SK-N-SH (cell line): ENCODE data around the gene FCSK. TPM values are rescaled to one million over a fixed set of nuclear protein-coding genes. Genes with fewer than 3 reads are reported as not detected.

Experiments used
- CTCF ChIA-PET: fragments of 300-600, 350-600 bp; formaldehyde crosslinking; extraction: SDS; loops from one replicate; lab custom pipeline; 2021; lab: Yijun Ruan, JAX
- POLR2A ChIA-PET: fragments of 350-600 bp; sonication (Branson Sonifier 250); formaldehyde crosslinking; extraction: SDS; loops from one replicate; lab custom pipeline; 2020; ENCODE audit warnings: antibody characterized with exemption, inconsistent platforms; lab: Yijun Ruan, JAX
- DNase-seq: peaks from one replicate; pipeline ENCODE4 v3.0.0; 2012
- H2AFZ ChIP-seq: fragments of 200-600 bp; sonication (generic); 2 replicates; pipeline ENCODE4 v1.8.1; 2016; ENCODE audit warnings: antibody characterized with exemption, mild to moderate bottlenecking, low read depth
- H3F3A ChIP-seq: fragments of 200-600 bp; sonication (generic); replicated peaks from 2 replicates; pipeline ENCODE3; 2016; ENCODE audit warnings: antibody characterized with exemption, mild to moderate bottlenecking; ENCODE audit not compliant: insufficient read depth
- H3K27ac ChIP-seq, 2 experiments: fragments of 200-500 bp in 1 of 2; fragments of 200-600 bp in 1 of 2; sonication (Bioruptor generic) in 1 of 2; sonication (generic), shearing (Covaris generic) in 1 of 2; 2 replicates each; pipeline versions ENCODE4 v1.5.1 to v1.6.1; 2014 to 2016; ENCODE audit warnings: low read depth in 2 of 2, inconsistent platforms in 1 of 2, low read length in 1 of 2, mild to moderate bottlenecking in 1 of 2, mixed read lengths in 1 of 2
- H3K27me3 ChIP-seq: fragments of 200-600 bp; sonication (generic), shearing (Covaris generic); 2 replicates; pipeline ENCODE4 v1.6.1; 2016; ENCODE audit warnings: mixed run types; ENCODE audit not compliant: insufficient read depth
- H3K36me3 ChIP-seq, 2 experiments: fragments of 200-500 bp in 1 of 2; fragments of 200-600 bp in 1 of 2; sonication (Bioruptor generic) in 1 of 2; sonication (generic) in 1 of 2; replicated peaks in 1 of 2; 2 replicates each; pipeline versions ENCODE3 to v1.5.1; 2014 to 2016; ENCODE audit warnings: low read length in 1 of 2, mild to moderate bottlenecking in 1 of 2; ENCODE audit not compliant: insufficient read depth in 2 of 2, control insufficient read depth in 1 of 2
- H3K4me1 ChIP-seq, 2 experiments: fragments of 200-500 bp in 1 of 2; fragments of 200-600 bp in 1 of 2; sonication (Bioruptor generic) in 1 of 2; sonication (generic), shearing (Covaris generic) in 1 of 2; 2 replicates each; pipeline versions ENCODE4 v1.5.1 to v1.6.1; 2014 to 2016; ENCODE audit warnings: low read depth in 1 of 2, low read length in 1 of 2, mixed run types in 1 of 2; ENCODE audit not compliant: insufficient read depth in 2 of 2, control insufficient read depth in 1 of 2
- H3K4me2 ChIP-seq: fragments of 200-600 bp; sonication (generic), shearing (Covaris generic); 2 replicates; pipeline ENCODE4 v1.6.1; 2017; ENCODE audit warnings: mixed run types
- H3K4me3 ChIP-seq, 2 experiments: fragments of 200-500 bp in 1 of 2; fragments of 200-600 bp in 1 of 2; sonication (Bioruptor generic) in 1 of 2; sonication (generic), shearing (Covaris generic) in 1 of 2; 2 replicates each; pipeline versions ENCODE4 v1.5.1 to v1.8.1; 2014 to 2016; ENCODE audit warnings: low read depth in 2 of 2, inconsistent platforms in 1 of 2, low read length in 1 of 2, mild to moderate bottlenecking in 1 of 2, mixed read lengths in 1 of 2, moderate library complexity in 1 of 2
- H3K79me2 ChIP-seq: fragments of 200-600 bp; sonication (generic); 2 replicates; pipeline ENCODE4 v1.8.1; 2017; ENCODE audit warnings: mild to moderate bottlenecking; ENCODE audit not compliant: insufficient read depth
- H3K9ac ChIP-seq: fragments of 200-600 bp; sonication (generic); 2 replicates; pipeline ENCODE4 v1.6.1; 2017; ENCODE audit warnings: mixed run types
- H3K9me2 ChIP-seq: fragments of 200-600 bp; sonication (generic); 2 replicates; pipeline ENCODE4 v1.6.1; 2017; ENCODE audit warnings: mixed run types
- H3K9me3 ChIP-seq: fragments of 200-600 bp; sonication (generic); 2 replicates; pipeline ENCODE4 v1.6.1; 2017; ENCODE audit warnings: mixed run types, mild to moderate bottlenecking, moderate library complexity
- H4K20me1 ChIP-seq: fragments of 200-600 bp; sonication (generic); 2 replicates; pipeline ENCODE4 v1.6.1; 2017; ENCODE audit warnings: mild to moderate bottlenecking, mixed run types; ENCODE audit not compliant: insufficient read depth
- CHD2 ChIP-seq: fragments of 150-350 bp; IDR thresholded peaks from 2 replicates; pipeline ENCODE4 v1.6.1; 2018; ENCODE audit warnings: low read length; ENCODE audit not compliant: partially characterized antibody
- ELF1 ChIP-seq: IDR thresholded peaks from 2 replicates; pipeline ENCODE4 v1.4.0; 2012
- EP300 ChIP-seq, 2 experiments: IDR thresholded peaks; 2 replicates each; pipeline versions ENCODE4 v1.4.0 to v1.6.1; 2012; ENCODE audit warnings: borderline replicate concordance in 1 of 2, low read depth in 1 of 2, low read length in 1 of 2
- FOXM1 ChIP-seq: IDR thresholded peaks from 2 replicates; pipeline ENCODE4 v1.4.0; 2012; ENCODE audit warnings: low read depth, mild to moderate bottlenecking
- GABPA ChIP-seq: IDR thresholded peaks from 2 replicates; pipeline ENCODE4 v1.4.0; 2012; ENCODE audit warnings: low read depth, mild to moderate bottlenecking
- MXI1 ChIP-seq: IDR thresholded peaks from 2 replicates; pipeline ENCODE4 v1.6.1; 2012; ENCODE audit warnings: mild to moderate bottlenecking, low read depth, low read length, improper control_type of control experiment
- NRF1 ChIP-seq: IDR thresholded peaks from 2 replicates; pipeline ENCODE4 v1.6.1; 2012; ENCODE audit warnings: low read depth, mild to moderate bottlenecking, low read length
- RCOR1 ChIP-seq: fragments of 150-350 bp; IDR thresholded peaks from 2 replicates; pipeline ENCODE4 v1.6.1; 2017; ENCODE audit warnings: antibody characterized with exemption, low read length
- REST ChIP-seq: IDR thresholded peaks from 2 replicates; pipeline ENCODE4 v1.6.1; 2012; ENCODE audit warnings: mild to moderate bottlenecking, low read depth, low read length, moderate library complexity
- RFX5 ChIP-seq: IDR thresholded peaks from 2 replicates; pipeline ENCODE4 v1.6.1; 2012; ENCODE audit warnings: mild to moderate bottlenecking, improper control_type of control experiment, low read length
- RXRA ChIP-seq: IDR thresholded peaks from 2 replicates; pipeline ENCODE4 v1.4.0; 2012; ENCODE audit warnings: low read depth, mild to moderate bottlenecking, borderline replicate concordance
- SIN3A ChIP-seq: IDR thresholded peaks from 2 replicates; pipeline ENCODE4 v1.6.1; 2012; ENCODE audit warnings: low read depth, mild to moderate bottlenecking, low read length, moderate library complexity, borderline replicate concordance
- TCF12 ChIP-seq: IDR thresholded peaks from 2 replicates; pipeline ENCODE4 v1.4.0; 2012
- TEAD4 ChIP-seq: IDR thresholded peaks from 2 replicates; pipeline ENCODE4 v1.4.0; 2012; ENCODE audit warnings: mild to moderate bottlenecking, borderline replicate concordance; ENCODE audit not compliant: insufficient read depth
- YY1 ChIP-seq: IDR thresholded peaks from 2 replicates; pipeline ENCODE4 v1.4.0; 2012; ENCODE audit warnings: low read depth, mild to moderate bottlenecking
- WGBS: methylation state at CpG from one replicate; pipeline ENCODE4 v1.1.6; 2017; ENCODE audit warnings: low lambda C conversion rate; 5-methylcytosine and 5-hydroxymethylcytosine counted together
- polyA plus RNA-seq, 3 experiments: library from polyadenylated mRNA; depleted of rRNA; stranded (reverse); fragments of >200 nt; gene quantifications; 2 replicates each; pipeline ENCODE4 v1.2.3, GENCODE V29; 2012

Gene FCSK
- polyA plus RNA-seq, 1 of the 3 experiments (the other 2 are of a cell fraction), result 9.7 TPM

- TF ChIP-seq REST, result no peak
- TF ChIP-seq, all 33 proteins: peak for 0
Measured at GRCh38 chr16:70437582-70438557, 16.5 kb upstream of the FCSK start (continued).

- H3F3A ChIP-seq, result peaks cover 28% of the 10 kb centered on the region
- H3K9me3 ChIP-seq, result no peaks in the 10 kb centered on the region
- 0% methylated on average over 9 of the region's 39 CpGs for WGBS
- H2AFZ ChIP-seq, result no peak overlapping the region
- POLR2A ChIA-PET, result interaction anchor here (0.7 to 3.0 kb wide), 2 partner anchors 58 to 62 kb away, joined by 11 to 22 read pairs; no protein-coding TSS in a partner anchor
- H3K4me3 ChIP-seq, result peak overlapping the region; percentile 73 to 78
- H3K4me2 ChIP-seq, result peak overlapping the region; percentile 100
- peaks cover 6 to 10% of the 10 kb centered on the region in 2 experiments for H3K36me3 ChIP-seq
- H4K20me1 ChIP-seq, result peaks cover 29% of the 10 kb centered on the region
- peak overlapping the region; percentile 75 to 90 for H3K27ac ChIP-seq
- TF ChIP-seq MXI1 (peak; percentile 39; the same call in 1 of the 2 replicates), FOXM1 (no peak), NRF1 (no peak)
- H3K9me2 ChIP-seq, result no peaks in the 10 kb centered on the region
- no peak for DNase-seq
- H3K27me3 ChIP-seq, result no peaks in the 10 kb centered on the region
- H3K9ac ChIP-seq, result peak overlapping the region; percentile 74
- peaks cover 14 to 34% of the 10 kb centered on the region in 2 experiments; a peak in 3 of 4 replicates for H3K4me1 ChIP-seq
- H3K79me2 ChIP-seq, result peaks cover 50% of the 10 kb centered on the region
- CTCF ChIA-PET, result interaction anchor here (0.9 to 2.3 kb wide), 6 partner anchors 22 to 69 kb away, joined by 3 to 10 read pairs (median 4); no protein-coding TSS in a partner anchor
Measured at GRCh38 chr16:70438585-70438968, 15.8 kb upstream of the FCSK start.

DNA sequence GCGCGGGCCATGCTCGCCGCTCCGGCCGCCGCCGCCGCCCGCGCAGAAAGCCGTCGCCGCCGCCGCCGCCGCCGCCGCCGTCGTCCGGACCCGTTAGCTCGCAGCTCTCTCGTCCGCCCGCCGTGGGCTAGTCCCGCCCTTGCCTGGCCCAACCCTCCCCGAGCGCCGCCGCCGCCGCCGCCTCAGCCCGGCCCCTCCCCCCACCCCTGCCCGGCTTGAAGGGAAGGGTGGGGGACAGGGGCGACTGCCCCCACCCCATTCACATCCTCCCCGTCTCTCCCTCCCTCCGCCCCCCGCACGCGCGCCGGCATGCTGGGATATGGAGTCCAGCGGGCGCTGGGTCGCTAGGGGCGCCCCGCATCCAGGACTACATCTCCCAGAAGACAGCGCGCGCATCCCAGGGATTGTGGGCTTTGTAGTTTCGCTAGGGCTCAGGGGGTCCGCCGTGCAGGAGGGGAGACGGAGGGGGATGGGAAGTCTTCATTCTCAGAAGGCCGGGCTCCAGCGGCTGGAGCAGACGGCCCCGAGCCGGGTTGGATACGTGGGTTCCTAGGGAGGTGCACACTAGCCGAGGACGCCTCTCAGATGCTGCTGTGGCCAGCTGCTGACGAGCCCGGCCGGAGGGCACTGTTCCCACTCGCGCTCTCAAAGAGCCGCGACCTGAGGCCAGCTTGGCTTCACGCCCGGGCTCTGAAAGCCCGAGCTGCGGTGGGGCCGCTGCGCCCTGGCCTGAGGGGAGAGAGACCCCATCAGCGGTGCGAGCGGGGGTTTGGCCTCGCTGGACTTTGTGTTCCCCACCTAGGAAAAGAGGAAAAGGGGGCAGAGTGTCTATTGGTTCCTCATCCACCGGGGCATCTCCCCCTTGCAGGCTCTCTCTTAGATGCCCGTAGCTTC lies 15.2 kb upstream of the FCSK start, which contains the start of gene ST3GAL2:
TSS of gene ST3GAL2 (minus strand) at position 132 of the 894 bp plus-strand sequence. CDS start 40,570 bp downstream, outside the sequence.
- DNase-seq, result peak; percentile 98
- 3% methylated on average over 26 of the region's 86 CpGs for WGBS
- H3K27ac ChIP-seq, result peak within 1 kb of the TSS; percentile 90
- peak within 1 kb of the TSS; percentile 80; the same call in 1 of the 2 replicates for H2AFZ ChIP-seq
- H3K4me3 ChIP-seq, result peak within 1 kb of the TSS; percentile 73 to 78
- H3K36me3 ChIP-seq, result peaks cover 6 to 10% of the 10 kb centered on the region in 2 experiments
- H3K9ac ChIP-seq, result peak within 1 kb of the TSS; percentile 74
- TF ChIP-seq YY1 (peak; percentile 67; the same call in 1 of the 2 replicates), ELF1 (peak; percentile 55; the same call in 1 of the 2 replicates), FOXM1 (no peak), RFX5 (no peak), RCOR1 (peak; percentile 36; the same call in 1 of the 2 replicates), SIN3A (0 out of 2 replicates have a peak, but pooled peaks have one; percentile 20), RXRA (no peak), GABPA (peak; percentile 67), TEAD4 (0 out of 2 replicates have a peak, but pooled peaks have one; percentile 36), TCF12 (peak; percentile 44; the same call in 1 of the 2 replicates), CHD2 (peak; percentile 97), EP300 (IDR thresholded peaks at IDR 0.05; ENCODE audit: borderline replicate concordance in 1 of 2, low read depth in 1 of 2, low read length in 1 of 2) (peak in 1 of 2 experiments; percentile 67; a peak in 1 of 4 replicates)
- H3K4me1 ChIP-seq, result peaks cover 9 to 29% of the 10 kb centered on the region in 2 experiments; a peak in 3 of 4 replicates
- H3K4me2 ChIP-seq, result peak within 1 kb of the TSS; percentile 100
- no peaks in the 10 kb centered on the region for H3K27me3 ChIP-seq
- POLR2A ChIA-PET, result interaction anchor here (0.7 to 3.0 kb wide), 4 partner anchors 9 to 63 kb away, joined by 3 to 22 read pairs (median 8); partner anchors contain the start of gene FCSK
- H4K20me1 ChIP-seq, result peaks cover 23% of the 10 kb centered on the region
- CTCF ChIA-PET, result interaction anchor here (0.7 to 2.6 kb wide), 9 partner anchors 14 to 69 kb away, joined by 3 to 14 read pairs (median 4); partner anchors contain the start of gene FCSK
- H3K9me2 ChIP-seq, result no peaks in the 10 kb centered on the region
- peaks cover 43% of the 10 kb centered on the region for H3K79me2 ChIP-seq
- no peaks in the 10 kb centered on the region for H3K9me3 ChIP-seq
- H3F3A ChIP-seq, result peaks cover 22% of the 10 kb centered on the region
